Activated T-helper 1 cell treated with anti-CD3 and anti-CD28 coated beads, Interleukin-12 subunit alpha, Interleukin-12 subunit beta, Interleukin-2, Interleukin-4 antibody, amounts not matched to agents 30 ng/mL and 10 ng/mL and 1 ng/mL, durations not matched to agents 14 hours and 24 hours and 36 hours (primary cell): Measurements from ENCODE around the gene RAC2. TPM values are rescaled to one million over a fixed set of nuclear protein-coding genes. Genes with fewer than 3 reads are reported as not detected.

ENCODE experiments used
- DNase-seq: peaks from one replicate; pipeline ENCODE4 v3.0.0; 2021; ENCODE audit warnings: low spot score
- H3K27ac Mint-ChIP-seq: one replicate; pipeline ENCODE4 v1.8.0; 2021; ENCODE audit warnings: mild to moderate bottlenecking, mixed read lengths
- H3K27me3 Mint-ChIP-seq: one replicate; pipeline ENCODE4 v1.8.0; 2022; ENCODE audit warnings: mild to moderate bottlenecking, moderate library complexity, mixed read lengths; ENCODE audit not compliant: insufficient read depth
- H3K36me3 Mint-ChIP-seq: one replicate; pipeline ENCODE4 v1.8.0; 2021; ENCODE audit warnings: low read depth, mixed read lengths
- H3K4me1 Mint-ChIP-seq: one replicate; pipeline ENCODE4 v1.8.0; 2021; ENCODE audit warnings: low read depth, mixed read lengths
- H3K4me3 Mint-ChIP-seq: one replicate; pipeline ENCODE4 v1.8.0; 2021; ENCODE audit warnings: mild to moderate bottlenecking, moderate library complexity, mixed read lengths
- H3K9me3 Mint-ChIP-seq: one replicate; pipeline ENCODE4 v1.8.0; 2021; ENCODE audit warnings: mixed read lengths
- intact Hi-C: fragments of 100-400 bp; cut with micrococcal nuclease; formaldehyde crosslinking; loops from one replicate; pipeline ENCODE4 v1.15.1; 2024
- total RNA-seq: library from RNA; stranded (reverse); gene quantifications from 2 replicates; pipeline ENCODE4 v1.2.3, GENCODE V29; 2022

Gene RAC2
- total RNA-seq, 1 donor from 2014 or later, result 614 TPM

DNA sequence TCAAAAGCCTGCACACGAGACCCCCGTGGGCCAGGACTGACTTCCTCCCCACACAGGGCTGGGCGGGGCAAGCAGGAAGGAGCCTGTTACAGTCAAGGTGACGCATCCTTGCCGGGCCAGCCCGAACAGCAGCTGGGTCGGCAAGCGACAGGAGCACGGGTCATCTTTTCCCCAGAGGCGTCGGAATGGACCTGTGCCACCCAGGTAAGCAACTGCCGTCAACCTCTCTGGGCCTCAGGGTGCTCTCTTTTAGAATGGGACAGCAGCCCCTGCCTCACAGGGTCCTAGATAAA, 38.3 kb upstream of the RAC2 start, which contains the start of gene CYTH4:
TSS of gene CYTH4 (plus strand) at position 124 of the 293 bp plus-strand sequence. CDS start at position 186, 62 bp downstream.
- Mint-ChIP-seq H3K27ac (peak within 1 kb of the TSS; percentile 99), H3K4me3 (peak within 1 kb of the TSS; percentile 88), H3K36me3 (peaks cover 23% of the 10 kb centered on the region), H3K4me1 (peaks cover 65% of the 10 kb centered on the region), H3K27me3 (no peaks in the 10 kb centered on the region), H3K9me3 (no peaks in the 10 kb centered on the region)
- peak; percentile 74 for DNase-seq
- intact Hi-C loops, result loop anchor here (1.0 to 2.0 kb wide), 3 partner anchors 15 to 52 kb away; no protein-coding TSS in a partner anchor

DNA sequence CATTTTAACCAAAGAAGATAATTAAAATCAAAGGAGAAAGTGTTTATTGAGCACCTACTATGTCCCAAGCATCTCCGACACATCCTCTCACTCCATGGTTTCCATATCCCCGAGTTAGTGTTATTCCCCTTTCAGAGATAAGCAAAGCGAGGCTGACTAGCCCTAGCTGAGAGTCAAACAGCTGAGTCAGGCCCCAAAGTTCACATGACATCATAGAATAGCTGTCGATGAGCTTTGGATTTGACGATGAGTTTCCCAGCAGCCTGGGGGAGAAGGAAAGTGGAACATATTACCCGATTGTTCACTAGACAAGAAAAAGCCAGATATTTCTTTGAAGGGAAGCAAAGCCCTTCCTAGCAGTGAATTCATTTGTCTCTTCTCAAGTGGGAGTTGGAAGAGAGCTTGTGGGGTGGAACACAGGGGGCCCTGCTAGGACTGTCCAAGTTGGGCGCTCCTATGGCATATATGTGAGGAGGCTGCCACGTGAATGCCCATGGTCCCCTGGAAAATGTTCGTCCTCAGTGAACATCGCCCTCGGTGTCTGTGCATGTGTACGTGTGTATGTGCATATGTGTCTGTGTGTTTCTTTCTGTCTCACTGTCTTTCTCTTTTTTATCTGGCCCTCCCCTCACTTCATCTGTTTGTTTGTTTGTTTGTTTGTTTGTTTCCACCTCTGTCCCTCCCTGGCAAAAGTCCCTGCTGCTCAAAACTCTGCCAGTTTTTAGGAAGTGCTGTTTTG, 37.7 kb upstream of the RAC2 start:
- intact Hi-C loops, result loop anchor here (1.0 to 2.0 kb wide), 3 partner anchors 15 to 51 kb away; no protein-coding TSS in a partner anchor
- peaks cover 62% of the 10 kb centered on the region for H3K4me1 Mint-ChIP-seq
- no peaks in the 10 kb centered on the region for H3K27me3 Mint-ChIP-seq
- peak overlapping the region; percentile 99 for H3K27ac Mint-ChIP-seq
- DNase-seq, result no peak
- peaks cover 18% of the 10 kb centered on the region for H3K36me3 Mint-ChIP-seq
- peak overlapping the region; percentile 88 for H3K4me3 Mint-ChIP-seq
- no peaks in the 10 kb centered on the region for H3K9me3 Mint-ChIP-seq

DNA sequence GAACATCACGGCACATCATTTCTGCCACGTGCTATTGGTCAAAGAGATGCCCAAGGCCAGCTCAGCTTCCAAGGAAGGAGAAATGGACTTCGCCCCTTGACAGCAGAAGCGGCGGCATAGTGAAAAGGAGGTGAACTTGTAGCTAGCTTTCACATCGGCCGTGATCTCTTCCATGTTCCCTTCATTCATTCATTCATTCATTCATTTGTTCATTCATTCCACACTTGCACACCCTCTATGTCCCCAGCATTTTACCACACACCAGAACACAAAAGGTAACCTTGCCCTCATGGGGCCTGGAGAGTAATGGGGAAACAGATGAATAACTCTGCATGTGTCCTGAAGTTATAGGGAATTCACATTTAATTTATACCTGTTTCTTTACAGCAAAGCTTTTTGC, 37.1 kb upstream of the RAC2 start:
- DNase-seq, result no peak
- H3K36me3 Mint-ChIP-seq, result peaks cover 12% of the 10 kb centered on the region
- intact Hi-C loops, result no loop called here
- no peaks in the 10 kb centered on the region for H3K27me3 Mint-ChIP-seq
- no peaks in the 10 kb centered on the region for H3K9me3 Mint-ChIP-seq
- H3K27ac Mint-ChIP-seq, result no peak overlapping the region
- no peak overlapping the region for H3K4me3 Mint-ChIP-seq
- H3K4me1 Mint-ChIP-seq, result peaks cover 62% of the 10 kb centered on the region

DNA sequence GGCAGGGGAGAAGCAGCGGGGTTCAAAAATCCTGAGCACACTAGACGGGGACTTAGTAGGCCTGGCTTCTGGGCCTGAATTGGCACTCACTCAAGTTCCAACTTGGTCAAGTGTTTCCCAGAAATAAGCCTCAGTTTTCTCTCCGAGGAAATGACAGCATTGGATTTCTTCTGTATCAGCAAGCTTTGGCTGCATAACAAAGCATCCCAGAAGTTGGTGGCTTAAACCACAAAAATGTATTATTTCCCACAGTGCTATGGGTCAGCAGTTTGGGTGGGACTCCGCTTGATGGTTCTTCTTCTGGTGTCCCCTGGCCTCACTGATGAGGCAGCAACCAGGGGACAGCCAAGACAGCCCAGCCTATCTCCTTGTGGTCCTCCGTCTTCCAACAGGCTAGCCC, 36.6 kb upstream of the RAC2 start:
- H3K4me1 Mint-ChIP-seq, result peaks cover 62% of the 10 kb centered on the region
- peaks cover 5% of the 10 kb centered on the region for H3K9me3 Mint-ChIP-seq
- intact Hi-C loops, result no loop called here
- DNase-seq, result no peak
- no peak overlapping the region for H3K27ac Mint-ChIP-seq
- peaks cover 9% of the 10 kb centered on the region for H3K36me3 Mint-ChIP-seq
- H3K4me3 Mint-ChIP-seq, result no peak overlapping the region
- no peaks in the 10 kb centered on the region for H3K27me3 Mint-ChIP-seq

DNA sequence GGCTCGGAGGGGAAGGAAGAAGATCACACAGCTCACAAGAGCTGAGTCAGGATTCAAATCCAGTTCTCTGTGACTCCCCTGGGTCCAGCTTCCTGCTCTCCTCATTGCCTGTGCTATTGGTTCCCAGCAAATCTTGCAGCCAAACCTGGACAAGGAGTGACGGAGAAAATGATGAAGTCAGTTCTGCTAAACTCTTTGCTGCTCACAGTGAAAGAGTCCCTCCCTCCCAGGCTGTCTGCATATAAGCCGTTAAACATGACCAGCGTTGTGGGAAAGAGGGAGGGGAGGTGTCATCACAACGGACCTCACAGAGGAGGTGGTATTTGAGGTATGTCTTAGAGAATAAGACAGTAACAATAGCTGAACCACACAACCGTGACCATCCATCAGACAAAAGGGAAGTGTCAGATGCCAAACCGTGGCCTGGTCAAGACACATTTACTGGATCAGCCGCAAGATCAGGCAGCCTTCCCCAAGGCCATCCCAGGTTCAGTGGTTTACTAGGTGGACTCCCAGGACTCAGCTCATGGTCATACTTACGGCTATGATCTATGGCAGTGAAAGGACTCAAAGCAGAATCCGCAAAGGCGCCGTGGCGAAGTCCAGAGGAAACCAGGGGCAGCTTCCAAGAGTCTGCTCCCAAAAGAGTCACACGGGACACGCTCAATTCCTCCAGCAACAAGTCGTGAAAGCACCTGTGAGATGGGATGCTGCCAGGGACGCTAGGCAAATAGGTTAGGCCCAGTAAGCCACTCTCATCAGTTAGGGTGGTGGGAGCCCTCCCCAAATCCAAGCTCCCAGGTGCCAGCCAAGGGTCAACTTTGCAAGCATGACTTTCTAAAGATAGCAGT, 35.5 kb upstream of the RAC2 start:
- DNase-seq, result no peak
- Mint-ChIP-seq H3K27me3 (no peaks in the 10 kb centered on the region), H3K4me3 (no peak overlapping the region), H3K27ac (no peak overlapping the region), H3K9me3 (peaks cover 5% of the 10 kb centered on the region), H3K36me3 (peaks cover 6% of the 10 kb centered on the region), H3K4me1 (peaks cover 63% of the 10 kb centered on the region)
- intact Hi-C loops, result no loop called here

DNA sequence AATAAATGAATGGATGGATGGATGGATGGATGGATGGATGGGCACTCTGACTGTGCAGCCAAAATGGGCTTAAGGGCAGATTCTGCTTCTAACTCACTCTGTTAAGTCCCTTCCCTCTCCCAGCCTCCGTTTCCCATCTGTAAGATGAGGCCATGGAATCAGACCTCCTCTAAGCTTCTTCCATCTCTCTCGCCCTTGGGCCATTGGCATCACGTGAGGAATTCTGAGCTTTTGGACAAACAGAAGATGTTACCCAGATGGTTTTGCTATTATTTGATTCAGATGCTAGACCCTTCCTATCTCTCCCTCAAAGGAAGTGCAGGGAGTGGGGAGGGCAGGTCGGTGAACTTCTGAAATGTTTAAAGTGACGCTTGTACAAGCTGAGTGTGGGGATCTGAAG, 34.2 kb upstream of the RAC2 start:
- H3K27ac Mint-ChIP-seq, result no peak overlapping the region
- no peaks in the 10 kb centered on the region for H3K27me3 Mint-ChIP-seq
- H3K9me3 Mint-ChIP-seq, result peaks cover 5% of the 10 kb centered on the region
- peaks cover 63% of the 10 kb centered on the region for H3K4me1 Mint-ChIP-seq
- intact Hi-C loops, result no loop called here
- H3K36me3 Mint-ChIP-seq, result peaks cover 4% of the 10 kb centered on the region
- no peak for DNase-seq
- H3K4me3 Mint-ChIP-seq, result no peak overlapping the region

DNA sequence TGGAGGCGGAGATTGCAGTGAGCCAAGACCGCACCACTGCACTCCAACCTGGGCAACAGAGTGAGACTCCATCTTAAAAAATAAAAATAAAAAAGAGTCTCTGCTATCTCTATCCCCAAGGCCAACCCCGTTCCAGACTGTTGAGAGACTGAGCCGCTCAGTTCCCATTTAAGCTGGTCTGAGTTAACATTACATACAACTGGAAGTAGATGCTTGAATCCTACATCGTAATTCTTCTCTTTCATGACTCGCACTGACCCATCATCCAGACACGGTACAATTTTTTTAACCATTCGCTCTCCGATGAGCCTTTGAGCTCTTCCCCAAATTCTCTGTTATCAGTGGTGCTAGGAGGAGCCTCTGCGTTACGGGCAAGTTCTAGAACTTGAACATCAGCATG, 33.3 kb upstream of the RAC2 start:
- no peak for DNase-seq
- Mint-ChIP-seq H3K4me1 (peaks cover 58% of the 10 kb centered on the region), H3K9me3 (peaks cover 5% of the 10 kb centered on the region), H3K36me3 (peaks cover 2% of the 10 kb centered on the region), H3K27me3 (no peaks in the 10 kb centered on the region), H3K27ac (no peak overlapping the region), H3K4me3 (no peak overlapping the region)
- intact Hi-C loops, result no loop called here

DNA sequence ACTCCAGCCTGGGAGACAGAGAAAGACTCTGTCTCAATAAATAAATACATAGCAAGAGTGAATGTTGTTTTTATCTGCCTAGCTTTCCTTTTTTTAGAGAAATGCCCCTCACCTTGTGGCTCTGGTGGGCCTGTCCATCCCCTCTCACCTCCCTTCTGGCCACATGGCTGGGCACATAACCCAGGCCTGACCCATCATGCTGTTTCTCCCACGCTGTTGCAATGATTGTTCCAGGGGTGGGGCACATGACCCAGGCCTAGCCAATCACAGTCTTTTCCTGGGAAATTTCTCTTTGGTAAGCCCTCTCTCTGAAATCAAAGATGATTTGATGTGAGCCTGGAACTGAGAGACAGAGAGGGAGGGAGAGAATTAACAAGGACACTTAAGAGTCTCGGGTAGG, 32.7 kb upstream of the RAC2 start:
- Mint-ChIP-seq H3K27me3 (no peaks in the 10 kb centered on the region), H3K36me3 (no peaks in the 10 kb centered on the region), H3K4me3 (peak overlapping the region; percentile 13), H3K4me1 (peaks cover 51% of the 10 kb centered on the region), H3K27ac (peak overlapping the region; percentile 16), H3K9me3 (peaks cover 5% of the 10 kb centered on the region)
- intact Hi-C loops, result no loop called here
- DNase-seq, result no peak

DNA sequence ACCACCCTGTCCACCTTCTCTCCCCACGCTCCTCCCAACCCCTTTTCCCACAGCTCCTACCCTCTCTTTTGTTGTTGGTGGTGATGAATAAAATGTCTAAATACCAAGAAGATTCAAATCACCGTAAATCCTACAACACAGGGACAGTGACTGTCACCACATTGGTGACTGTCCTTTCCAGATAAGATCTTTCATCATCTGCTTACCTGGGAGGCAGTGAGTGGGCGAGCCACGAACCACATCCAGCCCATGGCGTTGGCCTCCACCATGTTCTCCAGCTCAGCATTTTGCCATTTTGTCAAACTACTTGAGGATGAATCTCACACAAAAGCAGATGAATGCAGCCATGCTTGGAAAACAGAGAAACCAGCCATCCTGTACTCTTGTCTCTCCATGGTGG, 31.6 kb upstream of the RAC2 start:
- intact Hi-C loops, result loop anchor here (1.0 to 2.0 kb wide), 3 partner anchors 8 to 57 kb away; no protein-coding TSS in a partner anchor
- Mint-ChIP-seq H3K27me3 (no peaks in the 10 kb centered on the region), H3K27ac (peak overlapping the region; percentile 87), H3K4me1 (peaks cover 45% of the 10 kb centered on the region), H3K9me3 (peaks cover 5% of the 10 kb centered on the region), H3K36me3 (no peaks in the 10 kb centered on the region), H3K4me3 (peak overlapping the region; percentile 66)
- peak; percentile 50 for DNase-seq

DNA sequence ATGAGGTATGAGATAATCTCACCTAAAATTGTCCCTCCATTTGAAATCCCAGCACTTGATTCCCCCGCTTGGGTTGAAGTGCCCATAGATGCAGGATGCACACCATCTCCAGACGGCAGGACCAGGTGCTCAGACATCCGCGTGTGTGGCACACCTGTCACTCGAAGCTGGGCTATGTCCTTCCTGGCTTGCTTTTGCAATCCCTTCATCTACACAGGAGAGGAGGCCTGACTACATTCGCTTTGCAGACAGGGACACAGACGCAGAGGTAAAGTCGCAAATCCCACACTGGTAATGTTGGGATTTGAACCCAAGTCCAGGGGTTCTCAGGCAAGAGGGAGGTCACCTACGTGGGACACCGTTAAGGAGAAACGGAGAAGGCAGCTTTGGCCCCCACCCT, 31.1 kb upstream of the RAC2 start:
- intact Hi-C loops, result loop anchor here (1.0 to 2.0 kb wide), 3 partner anchors 8 to 56 kb away; no protein-coding TSS in a partner anchor
- Mint-ChIP-seq H3K27ac (peak overlapping the region; percentile 87), H3K4me1 (peaks cover 46% of the 10 kb centered on the region), H3K27me3 (peaks cover 4% of the 10 kb centered on the region), H3K36me3 (no peaks in the 10 kb centered on the region), H3K9me3 (peaks cover 5% of the 10 kb centered on the region), H3K4me3 (no peak overlapping the region)
- DNase-seq, result no peak

DNA sequence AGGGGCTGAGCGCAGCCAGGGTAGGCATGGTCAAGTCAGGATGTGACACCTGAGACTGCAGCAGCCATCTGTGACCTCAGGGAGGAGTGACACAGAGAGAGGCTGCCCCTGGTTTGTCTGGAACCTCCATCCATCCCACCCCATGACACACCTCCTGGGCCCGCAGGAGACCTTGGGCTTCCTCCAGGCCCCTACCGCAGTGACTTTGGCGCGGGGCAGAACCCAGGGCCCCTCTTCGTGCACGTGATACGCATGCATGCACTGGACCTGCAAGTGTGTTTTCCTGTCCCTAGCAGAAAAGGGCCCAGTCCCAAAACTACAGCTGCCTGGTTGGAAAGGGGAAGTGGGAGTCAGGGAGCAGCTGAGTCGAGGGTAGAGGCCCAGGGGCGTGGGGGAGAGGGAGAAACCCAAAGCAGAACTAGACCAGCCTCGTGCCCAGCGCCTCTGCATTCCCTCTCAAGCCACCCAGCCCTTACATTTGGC, 30.4 kb upstream of the RAC2 start:
- intact Hi-C loops, result loop anchor here (2.0 kb wide), 1 partner anchor 56 kb away; no protein-coding TSS in a partner anchor

DNA sequence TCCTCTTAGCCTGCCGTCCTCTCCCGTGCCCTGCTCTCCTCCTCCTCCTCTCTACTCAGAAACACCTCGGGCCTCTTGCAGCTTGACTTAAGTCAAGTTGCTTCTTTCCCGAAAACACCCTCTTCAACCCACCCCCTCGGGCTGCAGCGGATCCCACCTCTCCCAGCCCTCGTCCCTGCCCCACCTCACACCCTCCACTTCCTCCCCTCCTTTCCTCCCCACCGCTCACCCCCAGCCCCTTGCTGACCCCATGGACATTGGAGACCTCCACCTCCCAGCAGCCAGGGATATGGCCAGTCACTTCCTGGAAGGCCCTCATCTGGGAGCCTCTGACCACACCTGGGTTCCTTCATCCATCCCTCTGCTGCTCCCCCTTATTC, 29.8 kb upstream of the RAC2 start:
- Mint-ChIP-seq H3K4me3 (peak overlapping the region; percentile 15), H3K9me3 (peaks cover 5% of the 10 kb centered on the region), H3K27ac (peak overlapping the region; percentile 72), H3K4me1 (peaks cover 50% of the 10 kb centered on the region), H3K36me3 (no peaks in the 10 kb centered on the region), H3K27me3 (peaks cover 4% of the 10 kb centered on the region)
- DNase-seq, result no peak
- intact Hi-C loops, result loop anchor here (2.0 kb wide), 1 partner anchor 55 kb away; no protein-coding TSS in a partner anchor

More for the DNA sequence above, 30.4 kb upstream of the RAC2 start:
- no peak overlapping the region for H3K27ac Mint-ChIP-seq
- H3K4me3 Mint-ChIP-seq, result no peak overlapping the region
- H3K36me3 Mint-ChIP-seq, result no peaks in the 10 kb centered on the region
- H3K9me3 Mint-ChIP-seq, result peaks cover 5% of the 10 kb centered on the region
- H3K4me1 Mint-ChIP-seq, result peaks cover 50% of the 10 kb centered on the region
- DNase-seq, result no peak
- H3K27me3 Mint-ChIP-seq, result peaks cover 4% of the 10 kb centered on the region
